Thyroid gland (tissue), 4 donors: Measurements from ENCODE around the gene KDM5B. TPM values are rescaled to one million over a fixed set of nuclear protein-coding genes. Genes with fewer than 3 reads are reported as not detected.
"Not testable (repeated sequence)": the region's sequence is repeated elsewhere in the genome, so short reads cannot be mapped to it uniquely, and the experiment has no call there.

Source experiments
- DNase-seq, 2 donors: peaks; one replicate each; pipeline ENCODE4 v3.0.0-alpha.2; 2019
- H3K27ac ChIP-seq, 3 donors: fragments of 200-600 bp; sonication (generic); 1 replicate in 2 of 3; 2 replicates in 1 of 3; pipeline ENCODE4 v1.5.1; 2016 to 2019; ENCODE audit warnings: mild to moderate bottlenecking in 1 of 3, moderate library complexity in 1 of 3
- H3K27me3 ChIP-seq: fragments of 200-600 bp; sonication (generic); one replicate; pipeline ENCODE4 v1.5.1; 2019
- H3K36me3 ChIP-seq, 2 donors: fragments of 200-600 bp; sonication (generic); one replicate each; pipeline ENCODE4 v1.5.1; 2016 to 2019
- H3K4me1 ChIP-seq, 2 donors: fragments of 200-600 bp; sonication (generic); one replicate each; pipeline ENCODE4 v1.5.1; 2017 to 2019
- H3K4me3 ChIP-seq, 3 donors: fragments of 200-600 bp; sonication (generic); replicated peaks in 1 of 3; 1 replicate in 2 of 3; 2 replicates in 1 of 3; pipeline ENCODE4 v1.5.1; 2016; ENCODE audit warnings: mild to moderate bottlenecking in 1 of 3
- H3K9me3 ChIP-seq: fragments of 200-600 bp; sonication (generic); one replicate; pipeline ENCODE4 v1.5.1; 2017
- POLR2A ChIP-seq, 2 donors: fragments of 450-650 bp; IDR thresholded peaks; one replicate each; pipeline ENCODE4 v1.6.1; 2017; ENCODE audit warnings: antibody characterized with exemption in 2 of 2, mild to moderate bottlenecking in 2 of 2, moderate library complexity in 1 of 2
- WGBS, 2 donors: methylation state at CpG; one replicate each; pipeline ENCODE4 v1.1.5; 2017; 5-methylcytosine and 5-hydroxymethylcytosine counted together
- intact Hi-C: fragments of 100-400 bp; cut with DNase I; formaldehyde crosslinking; loops from one replicate; pipeline ENCODE4 v1.15.1; 2023
- total RNA-seq, 4 donors: library from RNA; depleted of rRNA; stranded (reverse); fragments of >200 nt; gene quantifications; one replicate each; pipeline ENCODE4 v1.2.3, GENCODE V29; 2016
- TF ChIP-seq, protein P1 (sequence below), 6 experiments: fragments of 200-600 bp in 3 of 6; fragments of 450-650 bp in 3 of 6; sonication (generic) in 3 of 6; IDR thresholded peaks; one replicate each; pipeline ENCODE4 v1.5.1; 2016 to 2019; ENCODE audit warnings: antibody characterized with exemption in 6 of 6, mild to moderate bottlenecking in 2 of 6, inconsistent platforms in 1 of 6, moderate library complexity in 1 of 6

KDM5B gene
- total RNA-seq, 4 donors from 2014 or later = 53.1 to 78.5 (median 61.2) TPM

DNA sequence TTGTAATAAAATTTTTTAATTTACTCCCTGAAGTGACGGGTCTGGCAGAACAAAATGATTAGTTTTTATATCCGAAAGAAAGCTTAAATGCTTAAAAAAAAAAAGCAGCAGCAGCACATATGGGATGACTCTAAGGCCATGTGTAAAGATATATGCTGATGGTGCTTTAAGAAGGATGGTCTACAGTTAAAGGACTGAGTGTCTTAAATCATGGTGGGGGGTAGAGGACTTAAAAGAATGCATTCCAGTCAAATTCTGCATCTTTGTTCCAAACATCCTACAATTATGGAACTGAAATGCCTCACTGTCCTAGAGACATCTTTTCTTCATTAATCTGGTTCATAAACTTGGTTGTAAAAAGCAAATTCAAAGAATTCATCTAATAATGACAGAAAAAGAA lies 7.0 kb downstream of the KDM5B start:
- intact Hi-C loops = no loop called here
- no peak for TF ChIP-seq POLR2A (IDR thresholded peaks at IDR 0.05)
- TF ChIP-seq, protein P1, sequence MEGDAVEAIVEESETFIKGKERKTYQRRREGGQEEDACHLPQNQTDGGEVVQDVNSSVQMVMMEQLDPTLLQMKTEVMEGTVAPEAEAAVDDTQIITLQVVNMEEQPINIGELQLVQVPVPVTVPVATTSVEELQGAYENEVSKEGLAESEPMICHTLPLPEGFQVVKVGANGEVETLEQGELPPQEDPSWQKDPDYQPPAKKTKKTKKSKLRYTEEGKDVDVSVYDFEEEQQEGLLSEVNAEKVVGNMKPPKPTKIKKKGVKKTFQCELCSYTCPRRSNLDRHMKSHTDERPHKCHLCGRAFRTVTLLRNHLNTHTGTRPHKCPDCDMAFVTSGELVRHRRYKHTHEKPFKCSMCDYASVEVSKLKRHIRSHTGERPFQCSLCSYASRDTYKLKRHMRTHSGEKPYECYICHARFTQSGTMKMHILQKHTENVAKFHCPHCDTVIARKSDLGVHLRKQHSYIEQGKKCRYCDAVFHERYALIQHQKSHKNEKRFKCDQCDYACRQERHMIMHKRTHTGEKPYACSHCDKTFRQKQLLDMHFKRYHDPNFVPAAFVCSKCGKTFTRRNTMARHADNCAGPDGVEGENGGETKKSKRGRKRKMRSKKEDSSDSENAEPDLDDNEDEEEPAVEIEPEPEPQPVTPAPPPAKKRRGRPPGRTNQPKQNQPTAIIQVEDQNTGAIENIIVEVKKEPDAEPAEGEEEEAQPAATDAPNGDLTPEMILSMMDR (IDR thresholded peaks at IDR 0.05) = no peak
- Histone ChIP-seq H3K4me1 (peaks cover 13 to 20% of the 10 kb centered on the region in 2 donors), H3K27ac (no peak overlapping the region), H3K27me3 (no peaks in the 10 kb centered on the region), H3K36me3 (no peaks in the 10 kb centered on the region), H3K9me3 (no peaks in the 10 kb centered on the region), H3K4me3 (no peak overlapping the region)
- 94 to 98% methylated on average over 2 of the region's 2 CpGs for WGBS, 2 donors
- DNase-seq = no peak

GRCh38 chr1:202800742-202801141 lies 7.5 kb downstream of the KDM5B start:
- Histone ChIP-seq H3K9me3 (no peaks in the 10 kb centered on the region), H3K4me1 (peaks cover 9 to 16% of the 10 kb centered on the region in 2 donors), H3K27me3 (no peaks in the 10 kb centered on the region), H3K4me3 (no peak overlapping the region), H3K27ac (no peak overlapping the region), H3K36me3 (no peaks in the 10 kb centered on the region)
- DNase-seq = no peak
- 90 to 93% methylated on average over 1 of the region's 1 CpG for WGBS, 2 donors
- intact Hi-C loops = no loop called here
- no peak for TF ChIP-seq POLR2A (IDR thresholded peaks at IDR 0.05)
- TF ChIP-seq, protein P1 (IDR thresholded peaks at IDR 0.05) = no peak

- peaks cover 11 to 18% of the 10 kb centered on the region in 2 donors for H3K4me1 ChIP-seq
- no peaks in the 10 kb centered on the region for H3K9me3 ChIP-seq
- no peaks in the 10 kb centered on the region for H3K36me3 ChIP-seq
- no peaks in the 10 kb centered on the region for H3K27me3 ChIP-seq
- TF ChIP-seq, protein P1 (IDR thresholded peaks at IDR 0.05) = no peak
- TF ChIP-seq POLR2A (IDR thresholded peaks at IDR 0.05) = no peak
- no peak overlapping the region for H3K4me3 ChIP-seq
- DNase-seq = no peak
- intact Hi-C loops = no loop called here
- WGBS, 2 donors = 79 to 80% methylated on average over 6 of the region's 6 CpGs
- H3K27ac ChIP-seq = no peak overlapping the region
Measured at GRCh38 chr1:202798792-202799331, 9.4 kb downstream of the KDM5B start.

GRCh38 chr1:202798260-202798659 lies 10.0 kb downstream of the KDM5B start:
- H3K27me3 ChIP-seq = no peaks in the 10 kb centered on the region
- H3K4me1 ChIP-seq = peaks cover 10 to 15% of the 10 kb centered on the region in 2 donors
- DNase-seq = no peak
- 91 to 93% methylated on average over 4 of the region's 4 CpGs for WGBS, 2 donors
- intact Hi-C loops = no loop called here
- TF ChIP-seq POLR2A (IDR thresholded peaks at IDR 0.05) = no peak
- TF ChIP-seq, protein P1 (IDR thresholded peaks at IDR 0.05) = no peak
- H3K9me3 ChIP-seq = no peaks in the 10 kb centered on the region
- H3K4me3 ChIP-seq = no peak overlapping the region
- H3K27ac ChIP-seq = no peak overlapping the region
- H3K36me3 ChIP-seq = no peaks in the 10 kb centered on the region

DNA sequence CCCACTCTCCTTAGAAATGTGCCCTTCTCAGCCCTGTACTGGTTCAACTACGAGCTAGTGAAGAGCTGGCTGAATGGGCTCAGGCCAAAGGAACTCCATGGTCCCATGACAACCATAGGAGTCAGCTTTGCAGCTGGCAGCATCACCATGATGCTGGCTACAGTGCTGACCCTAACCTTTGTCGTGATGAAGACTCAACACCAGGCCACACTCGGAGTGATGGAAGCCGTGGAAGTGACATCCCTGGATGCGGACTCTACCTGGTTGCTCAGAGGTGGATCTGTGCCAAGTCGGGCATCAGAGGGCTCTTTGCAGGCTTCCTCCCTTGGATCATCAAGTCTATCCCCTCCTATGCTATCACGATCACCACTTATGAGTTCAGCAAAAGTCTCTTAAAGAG lies 11.6 kb downstream of the KDM5B start:
- H3K27me3 ChIP-seq = no peaks in the 10 kb centered on the region
- H3K4me1 ChIP-seq = peaks cover 4 to 12% of the 10 kb centered on the region in 2 donors
- H3K4me3 ChIP-seq = no peak overlapping the region
- no peaks in the 10 kb centered on the region for H3K9me3 ChIP-seq
- WGBS, 2 donors = 83 to 92% methylated on average over 6 to 7 of the region's 7 CpGs
- intact Hi-C loops = no loop called here
- H3K27ac ChIP-seq = no peak overlapping the region
- H3K36me3 ChIP-seq = no peaks in the 10 kb centered on the region
- no peak for TF ChIP-seq POLR2A (IDR thresholded peaks at IDR 0.05)
- TF ChIP-seq, protein P1 (IDR thresholded peaks at IDR 0.05) = no peak
- DNase-seq = no peak

DNA sequence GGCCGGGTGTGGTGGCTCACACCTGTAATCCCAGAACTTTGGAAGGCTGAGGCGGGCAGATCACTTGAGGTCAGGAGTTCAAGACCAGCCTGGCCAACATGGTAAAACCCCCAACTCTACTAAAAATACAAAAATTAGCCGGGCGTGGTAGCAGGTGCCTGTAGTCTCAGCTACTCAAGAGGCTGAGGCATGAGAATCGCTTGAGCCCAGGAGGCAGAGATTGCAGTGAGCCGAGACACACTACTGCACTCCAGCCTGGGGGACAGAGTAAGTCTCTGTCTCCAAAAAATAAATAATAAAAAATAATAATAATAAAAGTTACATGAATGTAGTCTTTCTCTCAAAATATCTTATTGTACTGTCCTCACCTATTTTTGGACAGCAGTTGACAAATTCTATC lies 13.3 kb downstream of the KDM5B start:
- intact Hi-C loops, H3K36me3 ChIP-seq, H3K27ac ChIP-seq, H3K27me3 ChIP-seq, H3K9me3 ChIP-seq, H3K4me3 ChIP-seq: not testable (repeated sequence)
- peaks cover 6 to 12% of the 10 kb centered on the region in 2 donors for H3K4me1 ChIP-seq
- peak; percentile 20 to 28 for DNase-seq
- 66 to 71% methylated on average over 6 of the region's 6 CpGs for WGBS, 2 donors
